Mesenchymal stem cell (in vitro differentiated cells and primary cell): Measurements from ENCODE around the gene TPO.

ENCODE experiments used
- DNase-seq: peaks from one replicate; pipeline ENCODE4 v3.0.0-alpha.2; 2013
- H2AFZ ChIP-seq: one replicate; pipeline ENCODE4 v1.6.1; 2013; ENCODE audit warnings: low read depth, mild to moderate bottlenecking, control low read depth, inconsistent platforms, low read length, moderate library complexity
- H2AK5ac ChIP-seq: 2 replicates; pipeline ENCODE4 v1.6.1; 2013; ENCODE audit warnings: low read length, moderate library complexity, mild to moderate bottlenecking, inconsistent platforms; ENCODE audit not compliant: severe bottlenecking
- H2BK120ac ChIP-seq: one replicate; pipeline ENCODE4 v1.6.1; 2013; ENCODE audit warnings: low read depth, mild to moderate bottlenecking, inconsistent platforms, low read length, moderate library complexity
- H2BK12ac ChIP-seq, 2 experiments: one replicate each; pipeline ENCODE4 v1.6.1; 2013; ENCODE audit warnings: inconsistent platforms in 2 of 2, low read length in 2 of 2, mild to moderate bottlenecking in 2 of 2, moderate library complexity in 2 of 2, control low read depth in 1 of 2
- H2BK15ac ChIP-seq: one replicate; pipeline ENCODE4 v1.6.1; 2013; ENCODE audit warnings: mild to moderate bottlenecking, low read depth, inconsistent platforms; ENCODE audit not compliant: poor library complexity, severe bottlenecking
- H2BK5ac ChIP-seq: 2 replicates; pipeline ENCODE4 v1.6.1; 2013; ENCODE audit warnings: low read depth, mild to moderate bottlenecking, low read length, control low read depth, inconsistent platforms; ENCODE audit not compliant: poor library complexity, severe bottlenecking
- H3K14ac ChIP-seq, 2 experiments: one replicate each; pipeline ENCODE4 v1.6.1; 2013; ENCODE audit warnings: inconsistent platforms in 2 of 2, low read length in 2 of 2, control low read depth in 1 of 2, mild to moderate bottlenecking in 1 of 2, moderate library complexity in 1 of 2
- H3K18ac ChIP-seq, 2 experiments: one replicate each; pipeline ENCODE4 v1.6.1; 2013; ENCODE audit warnings: inconsistent platforms in 2 of 2, low read length in 2 of 2, control low read depth in 1 of 2, low read depth in 1 of 2, mild to moderate bottlenecking in 1 of 2
- H3K23ac ChIP-seq, 2 experiments: one replicate each; pipeline ENCODE4 v1.6.1; 2013; ENCODE audit warnings: inconsistent platforms in 2 of 2, low read length in 2 of 2, mild to moderate bottlenecking in 2 of 2, moderate library complexity in 2 of 2, control low read depth in 1 of 2
- H3K27ac ChIP-seq: 2 replicates; pipeline ENCODE4 v1.5.1; 2013; ENCODE audit warnings: mild to moderate bottlenecking, moderate library complexity, low read length, control low read depth, inconsistent platforms; ENCODE audit not compliant: poor library complexity, severe bottlenecking
- H3K27me3 ChIP-seq, 2 experiments: 2 replicates each; pipeline versions ENCODE4 v1.6.1 to v1.7.0; 2013; ENCODE audit warnings: low read length in 2 of 2, mild to moderate bottlenecking in 2 of 2, moderate library complexity in 2 of 2, control low read depth in 1 of 2, inconsistent platforms in 1 of 2; ENCODE audit not compliant: control insufficient read depth in 1 of 2, insufficient read depth in 1 of 2
- H3K36me3 ChIP-seq, 2 experiments: 2 replicates each; pipeline versions ENCODE4 v1.6.1 to v1.7.0; 2013; ENCODE audit warnings: low read length in 2 of 2, control low read depth in 1 of 2, inconsistent platforms in 1 of 2, low read depth in 1 of 2, mild to moderate bottlenecking in 1 of 2; ENCODE audit not compliant: insufficient read depth in 2 of 2, control insufficient read depth in 1 of 2
- H3K4ac ChIP-seq, 2 experiments: one replicate each; pipeline ENCODE4 v1.6.1; 2013; ENCODE audit warnings: inconsistent platforms in 2 of 2, low read length in 2 of 2, mild to moderate bottlenecking in 2 of 2, moderate library complexity in 2 of 2, control low read depth in 1 of 2, low read depth in 1 of 2
- H3K4me1 ChIP-seq: 2 replicates; pipeline ENCODE4 v1.6.1; 2013; ENCODE audit warnings: low read depth, low read length, control low read depth; ENCODE audit not compliant: control insufficient read depth, insufficient read depth
- H3K4me2 ChIP-seq: 2 replicates; pipeline ENCODE4 v1.6.1; 2013; ENCODE audit warnings: low read length, mild to moderate bottlenecking, inconsistent platforms; ENCODE audit not compliant: poor library complexity, severe bottlenecking
- H3K4me3 ChIP-seq, 2 experiments: 2 replicates each; pipeline versions ENCODE4 v1.5.1 to v1.7.0; 2013; ENCODE audit warnings: low read length in 2 of 2, mild to moderate bottlenecking in 2 of 2, control low read depth in 1 of 2, low read depth in 1 of 2; ENCODE audit not compliant: insufficient read depth in 1 of 2
- H3K79me1 ChIP-seq: replicated peaks from 2 replicates; pipeline ENCODE4 v1.6.1; 2013; ENCODE audit warnings: mild to moderate bottlenecking, control low read depth, low read length, inconsistent platforms; ENCODE audit not compliant: poor library complexity, severe bottlenecking
- H3K9ac ChIP-seq: 2 replicates; pipeline ENCODE4 v1.7.0; 2013; ENCODE audit warnings: mild to moderate bottlenecking, low read length, moderate library complexity
- H3K9me3 ChIP-seq: 2 replicates; pipeline ENCODE4 v1.7.0; 2013; ENCODE audit warnings: mild to moderate bottlenecking, low read length; ENCODE audit not compliant: control insufficient read depth
- H4K8ac ChIP-seq: one replicate; pipeline ENCODE4 v1.6.1; 2013; ENCODE audit warnings: inconsistent platforms, mild to moderate bottlenecking, low read length, moderate library complexity
- H4K91ac ChIP-seq: one replicate; pipeline ENCODE4 v1.6.1; 2013; ENCODE audit warnings: mild to moderate bottlenecking, low read length, inconsistent platforms
- WGBS: methylation state at CpG from one replicate; pipeline ENCODE4 v1.1.7; 2013; ENCODE audit warnings: mixed read lengths; 5-methylcytosine and 5-hydroxymethylcytosine counted together

TPO gene

DNA sequence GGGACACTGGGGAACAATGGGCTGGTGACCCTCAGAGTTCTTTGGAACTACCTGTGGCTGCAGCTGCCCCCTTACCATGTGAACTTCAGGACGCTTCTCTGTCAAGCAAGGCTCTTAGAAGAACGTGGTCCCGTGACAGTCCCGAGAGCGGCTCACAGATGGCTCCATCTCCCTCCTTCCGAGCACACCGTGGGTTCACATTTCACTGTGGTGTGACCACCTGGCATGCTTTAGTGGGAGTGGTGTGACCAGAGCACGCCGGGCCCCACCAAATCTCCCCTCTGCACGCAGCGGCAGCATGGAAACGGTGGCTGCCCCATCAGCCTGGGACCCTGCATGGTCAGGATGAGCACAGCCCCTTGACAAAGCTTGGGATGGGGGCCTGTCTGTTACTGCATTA is 9.7 kb upstream of the TPO start:
- Histone ChIP-seq H2BK12ac (no peak overlapping the region), H3K4me2 (no peak overlapping the region), H3K36me3 (no peaks in the 10 kb centered on the region), H4K8ac (no peak overlapping the region), H2BK5ac (no peak overlapping the region), H3K23ac (no peak overlapping the region), H3K79me1 (no peaks in the 10 kb centered on the region), H3K18ac (no peak overlapping the region), H3K14ac (no peak overlapping the region), H4K91ac (no peak overlapping the region), H3K4ac (no peak overlapping the region), H2BK120ac (no peak overlapping the region), H2AK5ac (no peak overlapping the region), H3K4me3 (no peak overlapping the region), H3K4me1 (no peaks in the 10 kb centered on the region), H3K9me3 (no peaks in the 10 kb centered on the region), H3K27ac (no peak overlapping the region), H2BK15ac (no peak overlapping the region), H2AFZ (no peak overlapping the region), H3K9ac (no peak overlapping the region), H3K27me3 (no peaks in the 10 kb centered on the region)
- DNase-seq, result no peak
- whole genome bisulfite sequencing, result 81% methylated on average over 12 of the region's 12 CpGs

DNA sequence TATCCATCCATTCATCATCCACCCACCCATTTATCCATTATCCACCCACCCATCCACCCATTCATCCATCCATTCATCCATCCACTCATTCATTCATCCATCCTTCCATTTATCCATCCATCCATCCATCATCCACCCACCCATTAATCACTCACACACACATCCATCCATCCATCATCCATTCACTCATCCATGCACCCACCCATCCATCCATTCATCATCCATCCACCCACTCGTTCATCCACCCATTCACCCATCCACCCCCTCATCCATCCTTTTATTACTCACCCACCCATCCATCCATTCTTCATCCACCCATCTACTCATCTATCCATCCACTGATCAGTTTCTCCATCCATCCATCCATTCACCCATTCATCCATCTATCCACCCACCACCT is 8.1 kb upstream of the TPO start:
- H3K27ac ChIP-seq, result no peak overlapping the region
- no peak overlapping the region for H3K14ac ChIP-seq
- H4K8ac ChIP-seq, result no peak overlapping the region
- no peaks in the 10 kb centered on the region for H3K27me3 ChIP-seq
- H2AK5ac ChIP-seq, result no peak overlapping the region
- no peak overlapping the region for H3K9ac ChIP-seq
- H2BK15ac ChIP-seq, result no peak overlapping the region
- no peak for DNase-seq
- WGBS, result 61% methylated on average over 1 of the region's 1 CpG
- no peak overlapping the region for H2BK120ac ChIP-seq
- H3K4me1 ChIP-seq, result no peaks in the 10 kb centered on the region
- no peaks in the 10 kb centered on the region for H3K9me3 ChIP-seq
- no peak overlapping the region for H3K4ac ChIP-seq
- H3K18ac ChIP-seq, result no peak overlapping the region
- H2BK5ac ChIP-seq, result no peak overlapping the region
- no peak overlapping the region for H4K91ac ChIP-seq
- H2BK12ac ChIP-seq, result no peak overlapping the region
- no peak overlapping the region for H3K4me3 ChIP-seq
- no peaks in the 10 kb centered on the region for H3K79me1 ChIP-seq
- no peaks in the 10 kb centered on the region for H3K36me3 ChIP-seq
- H3K4me2 ChIP-seq, result no peak overlapping the region
- no peak overlapping the region for H2AFZ ChIP-seq
- no peak overlapping the region for H3K23ac ChIP-seq

DNA sequence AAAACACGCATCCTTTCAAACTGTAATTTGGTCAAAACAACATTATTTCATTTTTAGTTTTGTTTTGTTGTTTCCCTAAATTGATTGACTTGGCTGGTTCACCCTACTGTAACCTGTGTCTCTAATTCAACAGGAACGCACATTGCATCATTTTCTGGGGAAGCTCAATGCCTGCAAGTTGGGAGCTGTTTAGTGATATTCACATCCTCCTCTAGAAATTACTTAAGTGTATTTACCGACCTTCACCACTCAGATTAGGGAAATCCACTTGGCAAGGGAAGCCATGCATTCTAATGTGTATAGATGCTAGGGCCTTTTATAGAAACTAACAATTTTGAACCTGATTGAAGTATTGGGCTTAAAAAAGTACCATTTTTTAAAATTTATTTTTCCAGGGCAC is 7.3 kb upstream of the TPO start:
- no peak overlapping the region for H2BK5ac ChIP-seq
- H3K79me1 ChIP-seq, result no peaks in the 10 kb centered on the region
- H3K4me2 ChIP-seq, result no peak overlapping the region
- DNase-seq, result no peak
- no peak overlapping the region for H2BK15ac ChIP-seq
- H3K9ac ChIP-seq, result no peak overlapping the region
- no peak overlapping the region for H3K18ac ChIP-seq
- H3K23ac ChIP-seq, result no peak overlapping the region
- H3K27ac ChIP-seq, result no peak overlapping the region
- H4K91ac ChIP-seq, result no peak overlapping the region
- H4K8ac ChIP-seq, result no peak overlapping the region
- H3K14ac ChIP-seq, result no peak overlapping the region
- no peaks in the 10 kb centered on the region for H3K36me3 ChIP-seq
- H2BK12ac ChIP-seq, result no peak overlapping the region
- H3K4me1 ChIP-seq, result no peaks in the 10 kb centered on the region
- no peak overlapping the region for H2AFZ ChIP-seq
- no peak overlapping the region for H2BK120ac ChIP-seq
- H2AK5ac ChIP-seq, result no peak overlapping the region
- WGBS, result 86% methylated on average over 1 of the region's 3 CpGs
- H3K9me3 ChIP-seq, result no peaks in the 10 kb centered on the region
- no peak overlapping the region for H3K4ac ChIP-seq
- H3K27me3 ChIP-seq, result no peaks in the 10 kb centered on the region
- no peak overlapping the region for H3K4me3 ChIP-seq

DNA sequence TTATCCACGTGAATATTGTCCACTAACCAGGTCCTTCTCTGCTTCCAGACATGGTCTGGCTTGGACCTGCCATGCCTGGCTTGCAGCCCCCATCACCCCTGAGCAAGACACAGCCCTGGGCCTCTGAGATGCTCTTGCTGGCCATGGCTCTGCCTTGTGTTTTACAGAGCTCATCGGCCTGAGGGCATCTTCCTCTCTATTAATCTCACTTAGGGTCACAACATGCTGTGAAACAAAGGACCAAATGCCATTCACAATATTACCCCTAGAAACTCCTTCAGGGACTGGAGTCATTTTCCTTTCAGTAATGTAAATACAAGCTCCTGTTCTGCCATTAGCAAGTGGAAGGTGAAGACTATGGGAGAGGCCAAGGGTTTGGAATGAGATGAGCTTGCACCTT is 6.8 kb upstream of the TPO start:
- DNase-seq, result no peak
- Histone ChIP-seq H2AFZ (no peak overlapping the region), H3K9ac (no peak overlapping the region), H4K91ac (no peak overlapping the region), H3K14ac (no peak overlapping the region), H3K27me3 (no peaks in the 10 kb centered on the region), H3K27ac (no peak overlapping the region), H3K4me1 (no peaks in the 10 kb centered on the region), H3K79me1 (no peaks in the 10 kb centered on the region), H3K4me2 (no peak overlapping the region), H2BK120ac (no peak overlapping the region), H4K8ac (no peak overlapping the region), H3K4me3 (no peak overlapping the region), H3K4ac (no peak overlapping the region), H2BK15ac (no peak overlapping the region), H3K23ac (no peak overlapping the region), H3K9me3 (no peaks in the 10 kb centered on the region), H2AK5ac (no peak overlapping the region), H3K36me3 (no peaks in the 10 kb centered on the region), H2BK12ac (no peak overlapping the region), H3K18ac (no peak overlapping the region), H2BK5ac (no peak overlapping the region)
- 32% methylated on average over 2 of the region's 2 CpGs for WGBS
